Measurements from ENCODE around the gene TMEM86B. TPM values are rescaled to one million over a fixed set of nuclear protein-coding genes. Genes with fewer than 3 reads are reported as not detected.

Gene TMEM86B
- polyA plus RNA-seq (0.60 to 0.88 TPM (median 0.68 TPM) in 3 replicates), polyA minus RNA-seq (0.99 to 3.9 TPM (median 1.2 TPM) in 3 replicates)
- 1.1 TPM for polyA plus RNA-seq (2011; ENCODE audit: low read depth)
- polyA plus RNA-seq (2011; cell fraction: cytosol; rRNA removed), result 0.24 and 0.49 TPM in 2 replicates
- 3.4 and 4.6 TPM in 2 replicates for polyA plus RNA-seq (2011; cell fraction: nucleus; rRNA removed)
- 1.0 and 2.2 TPM in 2 replicates for polyA plus RNA-seq (2012; ENCODE audit: low replicate concordance)
- polyA minus RNA-seq (2011; cell fraction: cytosol; rRNA and poly(A)+ RNA removed), result not detected
- polyA minus RNA-seq (2011; cell fraction: nucleus; rRNA and poly(A)+ RNA removed), result 1.7 and 2.6 TPM in 2 replicates

DNA sequence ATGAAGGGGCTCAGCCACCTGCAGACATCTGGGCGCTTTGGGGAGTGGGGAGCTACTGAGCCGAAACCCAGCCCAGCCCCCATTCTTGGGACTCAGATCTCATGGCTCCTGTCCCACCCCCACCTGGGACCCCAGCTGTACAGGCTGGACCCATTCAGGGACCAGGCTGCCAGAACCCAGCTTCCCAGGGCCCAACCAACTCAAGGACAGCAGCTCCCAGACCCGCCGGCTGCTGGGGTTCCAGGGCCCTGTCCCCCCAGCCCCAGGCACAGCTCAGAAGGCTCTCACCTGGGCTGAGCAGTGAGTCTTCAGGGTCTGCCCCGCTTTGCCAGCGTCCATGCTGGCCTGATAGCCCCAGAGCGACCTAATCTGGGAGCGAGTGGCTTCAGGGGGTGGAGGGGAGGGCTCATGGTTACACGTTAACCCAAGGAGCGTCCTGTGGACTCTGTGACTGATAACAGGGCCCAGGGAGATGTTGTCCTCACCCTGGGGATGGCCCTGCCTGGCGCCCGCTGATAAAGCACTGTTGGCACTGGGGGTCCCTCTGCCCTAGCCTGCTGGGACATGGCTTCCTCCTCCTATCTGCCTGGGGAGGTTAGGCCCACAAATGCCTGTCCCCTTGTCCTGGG, at the start of gene TMEM86B:
TSS of gene TMEM86B (minus strand) at position 361 of the 629 bp plus-strand sequence. CDS start at position 339, 22 bp downstream.
- dilution Hi-C loops (cut with MboI; ENCODE audit: extremely low pct_ligation_motif_present, low sequenced_read_pairs), result no loop called here
- no peaks in the 10 kb centered on the region for H3K9me1 ChIP-seq (ENCODE audit: control insufficient read depth, extremely low read depth, insufficient read depth, low read length)
- peaks cover 26 to 30% of the 10 kb centered on the region in 2 experiments for H3K36me3 ChIP-seq (ENCODE audit: control insufficient read depth in 2 of 2, extremely low read depth in 1 of 2, insufficient read depth in 2 of 2, low read length in 2 of 2)
- H3K27me3 ChIP-seq (ENCODE audit: control insufficient read depth, extremely low read depth, insufficient read depth, low read length), result no peaks in the 10 kb centered on the region
- TF ChIP-seq, protein P1, sequence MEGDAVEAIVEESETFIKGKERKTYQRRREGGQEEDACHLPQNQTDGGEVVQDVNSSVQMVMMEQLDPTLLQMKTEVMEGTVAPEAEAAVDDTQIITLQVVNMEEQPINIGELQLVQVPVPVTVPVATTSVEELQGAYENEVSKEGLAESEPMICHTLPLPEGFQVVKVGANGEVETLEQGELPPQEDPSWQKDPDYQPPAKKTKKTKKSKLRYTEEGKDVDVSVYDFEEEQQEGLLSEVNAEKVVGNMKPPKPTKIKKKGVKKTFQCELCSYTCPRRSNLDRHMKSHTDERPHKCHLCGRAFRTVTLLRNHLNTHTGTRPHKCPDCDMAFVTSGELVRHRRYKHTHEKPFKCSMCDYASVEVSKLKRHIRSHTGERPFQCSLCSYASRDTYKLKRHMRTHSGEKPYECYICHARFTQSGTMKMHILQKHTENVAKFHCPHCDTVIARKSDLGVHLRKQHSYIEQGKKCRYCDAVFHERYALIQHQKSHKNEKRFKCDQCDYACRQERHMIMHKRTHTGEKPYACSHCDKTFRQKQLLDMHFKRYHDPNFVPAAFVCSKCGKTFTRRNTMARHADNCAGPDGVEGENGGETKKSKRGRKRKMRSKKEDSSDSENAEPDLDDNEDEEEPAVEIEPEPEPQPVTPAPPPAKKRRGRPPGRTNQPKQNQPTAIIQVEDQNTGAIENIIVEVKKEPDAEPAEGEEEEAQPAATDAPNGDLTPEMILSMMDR (optimal IDR thresholded peaks at IDR 0.05 in 1 of 3, IDR thresholded peaks at IDR 0.05 in 1 of 3, conservative IDR thresholded peaks at IDR 0.05 in 1 of 3; ENCODE audit: extremely low read depth in 1 of 3, insufficient read depth in 2 of 3, low read length in 3 of 3), result no peak
- no peak for TF ChIP-seq EZH2 (IDR thresholded peaks at IDR 0.05; ENCODE audit: low read length)
- H3K4me2 ChIP-seq (ENCODE audit: control insufficient read depth, extremely low read depth, insufficient read depth, low read depth, low read length), result no peak within 1 kb of the TSS
- no peak within 1 kb of the TSS for H3K27ac ChIP-seq (ENCODE audit: control insufficient read depth, insufficient read depth, low read length)
- H3K79me2 ChIP-seq (ENCODE audit: control insufficient read depth, insufficient read depth, low read length), result no peaks in the 10 kb centered on the region
- no peaks in the 10 kb centered on the region for H4K20me1 ChIP-seq (ENCODE audit: control insufficient read depth, extremely low read depth, insufficient read depth, low read length)
- FAIRE-seq (no peak), DNase-seq (ENCODE audit: low read depth, low spot score) (no peak)
- no peak within 1 kb of the TSS for H3K4me3 ChIP-seq (ENCODE audit: control insufficient read depth in 2 of 3, extremely low read depth in 1 of 3, insufficient read depth in 2 of 3, low read depth in 1 of 3, low read length in 3 of 3)
- H2AFZ ChIP-seq (ENCODE audit: control insufficient read depth, low read length), result no peak within 1 kb of the TSS
- no peaks in the 10 kb centered on the region for H3K4me1 ChIP-seq (ENCODE audit: control insufficient read depth, extremely low read depth, insufficient read depth, low read length)
- no peak within 1 kb of the TSS for H3K9ac ChIP-seq (ENCODE audit: control insufficient read depth, extremely low read depth, insufficient read depth, low read length)
- H3K9me3 ChIP-seq (ENCODE audit: control insufficient read depth, low read depth, low read length), result no peaks in the 10 kb centered on the region

DNA sequence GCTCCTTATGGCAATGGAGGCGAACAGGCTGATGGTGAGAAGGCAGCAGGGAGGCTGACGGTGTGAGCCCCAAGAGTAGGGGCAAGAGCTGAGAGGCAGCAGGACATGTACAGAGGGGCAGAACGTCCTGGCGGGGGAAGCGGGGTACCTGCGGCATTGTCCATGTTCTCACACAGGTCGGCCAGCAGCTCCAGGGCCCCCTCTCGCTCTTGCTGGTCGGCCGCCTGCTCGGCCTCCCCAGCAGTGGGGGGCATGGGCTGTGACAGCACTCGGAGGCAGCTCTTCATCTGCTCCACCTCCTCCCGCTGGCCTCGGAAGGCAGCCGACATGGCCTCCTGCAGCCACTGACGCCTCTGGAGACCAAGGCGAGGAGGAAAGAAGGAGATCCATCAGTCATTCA, 48.9 kb upstream of the TMEM86B start:
- Histone ChIP-seq H3K9ac (ENCODE audit: control insufficient read depth, extremely low read depth, insufficient read depth, low read length) (no peak overlapping the region), H3K9me3 (ENCODE audit: control insufficient read depth, low read depth, low read length) (no peaks in the 10 kb centered on the region), H2AFZ (ENCODE audit: control insufficient read depth, low read length) (no peak overlapping the region), H3K9me1 (ENCODE audit: control insufficient read depth, extremely low read depth, insufficient read depth, low read length) (no peaks in the 10 kb centered on the region), H3K79me2 (ENCODE audit: control insufficient read depth, insufficient read depth, low read length) (peaks cover 7% of the 10 kb centered on the region), H4K20me1 (ENCODE audit: control insufficient read depth, extremely low read depth, insufficient read depth, low read length) (no peaks in the 10 kb centered on the region), H3K27me3 (ENCODE audit: control insufficient read depth, extremely low read depth, insufficient read depth, low read length) (no peaks in the 10 kb centered on the region), H3K4me2 (ENCODE audit: control insufficient read depth, extremely low read depth, insufficient read depth, low read depth, low read length) (no peak overlapping the region), H3K4me3 (ENCODE audit: control insufficient read depth in 2 of 3, extremely low read depth in 1 of 3, insufficient read depth in 2 of 3, low read depth in 1 of 3, low read length in 3 of 3) (no peak overlapping the region), H3K4me1 (ENCODE audit: control insufficient read depth, extremely low read depth, insufficient read depth, low read length) (peaks cover 14% of the 10 kb centered on the region), H3K27ac (ENCODE audit: control insufficient read depth, insufficient read depth, low read length) (no peak overlapping the region), H3K36me3 (ENCODE audit: control insufficient read depth in 2 of 2, extremely low read depth in 1 of 2, insufficient read depth in 2 of 2, low read length in 2 of 2) (peaks cover 16 to 20% of the 10 kb centered on the region in 2 experiments)
- TF ChIP-seq, protein P1 (optimal IDR thresholded peaks at IDR 0.05 in 1 of 3, IDR thresholded peaks at IDR 0.05 in 1 of 3, conservative IDR thresholded peaks at IDR 0.05 in 1 of 3; ENCODE audit: extremely low read depth in 1 of 3, insufficient read depth in 2 of 3, low read length in 3 of 3), result no peak
- no peak for TF ChIP-seq EZH2 (IDR thresholded peaks at IDR 0.05; ENCODE audit: low read length)
- FAIRE-seq (no peak), DNase-seq (ENCODE audit: low read depth, low spot score) (no peak)
- dilution Hi-C loops (cut with MboI; ENCODE audit: extremely low pct_ligation_motif_present, low sequenced_read_pairs), result no loop called here
